Adrenal gland (tissue), 5 donors: Measurements from ENCODE around the gene PRICKLE2.

Experiments used
- CTCF ChIP-seq, 6 experiments: fragments of 450-650 bp in 4 of 6; fragments of 200-600 bp in 2 of 6; sonication (generic) in 1 of 6; IDR thresholded peaks; 1 replicate in 5 of 6; 2 replicates in 1 of 6; pipeline versions ENCODE4 v1.5.1 to v1.8.0; 2016 to 2021; ENCODE audit warnings: antibody characterized with exemption in 6 of 6, mild to moderate bottlenecking in 2 of 6, moderate library complexity in 1 of 6
- POLR2A ChIP-seq, 2 donors: fragments of 450-650 bp; IDR thresholded peaks; one replicate each; pipeline ENCODE4 v1.6.1; 2017; ENCODE audit warnings: antibody characterized with exemption in 2 of 2, mild to moderate bottlenecking in 2 of 2, moderate library complexity in 1 of 2
- donor health status: DM: no; HTN: no; CAD: no.

DNA sequence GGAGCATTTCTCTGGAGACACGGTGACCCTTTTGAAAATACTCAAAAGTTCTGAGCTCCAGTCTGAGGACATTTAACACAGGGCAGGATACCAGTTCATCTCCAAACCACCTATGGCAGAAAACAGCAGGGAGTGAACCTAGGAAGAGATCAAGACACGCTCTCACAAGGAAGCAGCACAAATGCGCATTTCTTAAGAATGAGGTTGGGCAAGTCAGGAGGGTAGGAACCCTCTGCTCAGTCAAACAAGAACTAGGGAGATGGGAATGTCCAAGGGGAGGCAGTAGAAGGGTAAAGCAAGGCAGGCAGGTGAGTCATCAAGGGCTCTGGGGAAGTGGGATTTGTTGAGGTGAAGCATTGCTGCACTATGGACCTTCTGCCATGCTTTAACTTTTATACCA is 141.7 kb downstream of the PRICKLE2 start:
- no peak for TF ChIP-seq CTCF (IDR thresholded peaks at IDR 0.05)
- no peak for TF ChIP-seq POLR2A (IDR thresholded peaks at IDR 0.05)
